IPS-11a (cell line): ENCODE results near the gene TSPAN18.
A peak's percentile ranks its signal among the peaks of the same experiment; 100 is the strongest.

Source experiments
- H3K4me3 ChIP-seq: one replicate; pipeline ENCODE4 v1.5.1; 2013; ENCODE audit warnings: low read depth, low read length, control low read depth

The TSPAN18 gene

DNA sequence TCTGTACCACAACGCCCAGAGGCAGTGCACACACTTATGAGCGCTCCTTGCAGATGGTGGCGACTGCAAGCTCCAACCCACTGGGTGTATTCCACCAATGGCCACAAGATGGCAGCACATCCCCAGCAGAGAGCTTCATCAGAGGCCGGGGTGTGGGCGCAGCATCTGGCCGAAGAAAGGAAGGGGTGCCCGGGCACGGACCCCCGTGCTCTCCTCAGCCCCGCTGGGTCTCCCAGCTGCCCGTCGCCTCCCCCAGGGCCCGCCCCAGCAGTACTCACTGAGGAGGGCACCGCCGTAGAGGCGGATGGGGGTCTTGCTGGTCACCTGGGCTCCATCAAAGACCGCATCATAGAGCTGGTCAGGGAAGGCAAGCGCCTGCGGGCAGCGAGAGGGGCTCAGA, 209.8 kb downstream of the TSPAN18 start:
- no peak overlapping the region for H3K4me3 ChIP-seq

DNA sequence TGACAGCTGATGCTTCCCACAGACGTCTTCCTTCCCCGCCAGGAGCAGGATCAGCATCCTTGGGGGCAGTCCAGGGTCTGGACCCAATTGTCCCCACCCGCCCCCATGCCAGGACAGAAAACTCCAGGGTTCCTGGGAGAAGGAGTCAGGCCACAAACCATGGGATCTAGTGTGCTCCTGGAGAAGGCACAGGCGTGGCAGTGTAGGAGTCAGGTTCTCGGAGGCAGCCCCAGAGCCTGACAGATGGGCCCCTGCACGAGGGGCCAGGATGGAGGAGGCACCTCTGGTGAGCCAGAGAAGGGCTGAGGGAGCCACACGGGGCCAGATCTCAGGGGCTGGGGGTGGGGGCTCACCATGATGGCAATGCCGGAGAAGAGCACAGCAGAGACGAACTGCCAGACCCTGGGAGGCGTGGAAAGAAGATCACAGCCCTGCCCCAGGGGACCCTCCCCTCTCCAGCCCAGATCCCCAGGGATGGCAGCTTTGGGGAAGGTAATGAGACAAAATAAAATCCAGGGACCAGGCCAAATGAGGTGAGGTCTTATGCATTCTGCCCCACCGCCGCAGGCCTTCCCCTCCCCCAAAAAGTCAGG, 210.3 kb downstream of the TSPAN18 start:
- H3K4me3 ChIP-seq, result no peak overlapping the region

DNA sequence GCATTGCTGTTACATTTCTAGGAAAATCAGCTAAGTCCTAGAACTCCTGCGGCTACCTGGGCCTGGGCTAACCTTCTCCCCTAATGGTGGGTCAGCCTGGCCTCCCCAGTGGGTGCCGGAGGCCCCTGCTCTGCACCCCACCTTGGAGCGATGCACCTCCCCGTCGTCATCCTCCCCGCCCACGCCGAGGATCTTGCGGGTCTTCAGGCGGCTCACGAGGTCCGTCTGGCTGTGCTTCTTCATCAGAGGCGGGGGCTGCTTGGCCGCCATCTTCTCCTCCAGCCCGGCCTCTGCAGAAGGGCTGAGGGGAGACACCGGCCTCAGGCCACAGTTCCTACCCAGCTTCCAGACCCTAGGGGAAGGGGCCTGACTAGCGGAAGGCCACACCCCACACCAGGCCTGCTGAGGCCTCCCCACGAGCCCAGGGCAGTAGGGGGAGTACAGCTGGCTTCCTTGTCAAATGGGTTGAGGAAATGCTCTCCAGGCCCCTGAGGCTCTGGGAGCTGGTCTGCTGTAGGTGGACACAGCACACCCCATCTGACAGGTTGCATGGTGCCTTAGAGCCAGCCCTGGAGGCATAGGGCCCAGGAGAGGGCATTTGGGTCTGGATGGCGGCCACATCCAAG, 211.4 kb downstream of the TSPAN18 start:
- H3K4me3 ChIP-seq, result no peak overlapping the region

DNA sequence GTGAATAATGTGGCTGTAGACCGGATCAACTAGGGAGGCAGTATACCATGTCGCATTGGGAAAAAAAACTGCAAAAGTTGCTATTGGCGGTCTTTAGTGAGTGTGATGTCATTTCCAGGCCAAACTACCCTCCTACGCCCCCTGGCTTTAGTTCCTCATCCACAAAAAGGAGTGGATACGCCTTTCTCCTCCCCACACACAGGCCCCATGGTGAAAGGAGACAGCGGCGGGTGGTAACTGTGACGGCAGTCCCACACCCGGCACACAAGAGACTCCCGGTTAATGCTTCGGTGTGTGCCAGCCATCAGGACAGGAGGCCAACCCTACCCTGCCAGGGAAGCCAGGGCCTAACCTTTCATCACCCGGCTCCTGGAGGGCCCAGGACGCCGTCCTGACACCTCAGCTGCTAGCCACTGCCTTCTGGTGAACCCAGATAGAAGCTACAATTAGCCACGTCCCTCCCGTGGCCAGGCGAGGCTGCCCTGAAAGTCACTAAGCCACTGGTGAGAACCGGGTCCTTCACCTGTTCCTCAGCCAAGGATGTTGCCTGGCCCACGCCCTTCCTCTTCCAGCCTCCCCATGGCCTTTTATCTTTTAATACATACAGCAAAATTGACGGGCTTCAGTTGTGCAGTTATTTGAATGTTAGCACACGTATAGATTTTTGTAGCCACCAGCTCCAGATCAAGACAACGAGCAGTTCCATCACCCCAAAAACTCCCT, 213.1 kb downstream of the TSPAN18 start:
- H3K4me3 ChIP-seq, result no peak overlapping the region

DNA sequence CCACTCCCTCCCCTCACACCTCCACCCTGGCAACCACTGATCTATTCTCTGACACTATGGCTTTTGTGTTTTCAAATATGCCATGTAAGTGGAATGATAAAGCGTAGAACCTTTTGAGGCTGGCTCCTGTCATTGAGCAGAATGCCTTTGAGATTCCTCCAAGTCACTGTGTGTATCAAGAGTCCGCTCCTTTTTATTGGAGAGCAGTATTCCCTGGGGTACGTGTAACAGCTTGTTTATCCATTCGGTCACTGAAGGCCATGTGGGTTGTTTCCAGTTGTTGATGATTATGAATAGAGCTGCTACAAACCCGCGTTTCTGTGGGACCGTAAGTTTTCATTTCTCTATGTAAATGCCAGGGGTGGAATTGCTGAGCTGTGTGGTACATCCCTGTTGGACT, 213.6 kb downstream of the TSPAN18 start:
- no peak overlapping the region for H3K4me3 ChIP-seq

DNA sequence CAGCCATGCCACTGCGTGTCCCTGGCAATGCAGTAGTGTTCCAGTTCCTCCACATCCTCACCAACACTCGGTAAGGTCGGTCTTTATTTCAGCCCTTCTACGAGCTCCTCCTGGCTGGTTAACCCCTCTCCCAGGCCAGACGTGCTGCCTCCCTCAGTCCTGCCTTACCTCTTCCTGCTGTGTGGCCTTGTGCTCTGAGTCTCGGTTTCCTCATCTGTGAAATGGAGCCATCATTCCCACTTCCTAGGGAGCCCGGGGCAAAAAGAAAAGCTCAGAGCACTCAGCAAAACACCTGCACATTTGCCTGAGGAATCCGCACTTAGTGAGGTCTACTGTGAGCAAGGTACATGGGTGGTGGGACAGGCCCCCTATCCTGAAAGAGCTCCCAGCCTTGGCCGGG, 214.1 kb downstream of the TSPAN18 start:
- H3K4me3 ChIP-seq, result no peak overlapping the region

DNA sequence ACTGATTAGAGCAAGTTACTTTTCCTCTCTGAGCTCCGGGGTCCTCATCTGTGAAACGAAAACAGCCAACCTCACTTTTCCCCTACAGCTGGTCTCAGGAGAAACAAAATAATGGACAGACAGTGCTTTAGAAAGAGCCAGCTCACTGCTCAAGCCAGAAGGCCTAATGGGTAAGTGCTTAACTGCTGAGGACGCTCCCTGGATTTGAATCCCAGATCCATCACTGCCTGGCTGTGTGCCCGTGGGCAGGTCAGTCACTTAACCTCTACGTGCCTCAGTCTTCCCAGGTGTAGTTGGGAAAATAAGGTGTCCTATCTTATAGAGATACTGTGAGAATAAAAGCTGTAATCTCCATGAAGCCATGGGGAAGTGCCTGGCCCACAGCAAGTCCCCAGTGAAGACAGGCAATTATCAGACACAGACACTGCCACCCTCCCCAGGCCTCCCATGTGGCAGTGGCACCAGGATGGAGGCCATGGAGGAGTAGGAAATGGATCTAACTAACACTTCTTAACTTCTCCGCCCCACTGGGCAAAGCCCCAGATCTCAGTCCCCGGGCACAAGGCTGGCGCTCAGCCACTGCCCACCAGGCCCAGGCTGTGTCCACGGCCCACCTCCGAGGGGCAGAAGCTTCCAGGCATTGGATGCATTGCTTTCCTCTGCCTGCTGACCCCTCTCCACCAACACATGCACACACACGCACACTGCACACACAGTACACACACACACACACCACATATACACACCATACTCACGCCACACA, 214.7 kb downstream of the TSPAN18 start:
- H3K4me3 ChIP-seq, result no peak overlapping the region

DNA sequence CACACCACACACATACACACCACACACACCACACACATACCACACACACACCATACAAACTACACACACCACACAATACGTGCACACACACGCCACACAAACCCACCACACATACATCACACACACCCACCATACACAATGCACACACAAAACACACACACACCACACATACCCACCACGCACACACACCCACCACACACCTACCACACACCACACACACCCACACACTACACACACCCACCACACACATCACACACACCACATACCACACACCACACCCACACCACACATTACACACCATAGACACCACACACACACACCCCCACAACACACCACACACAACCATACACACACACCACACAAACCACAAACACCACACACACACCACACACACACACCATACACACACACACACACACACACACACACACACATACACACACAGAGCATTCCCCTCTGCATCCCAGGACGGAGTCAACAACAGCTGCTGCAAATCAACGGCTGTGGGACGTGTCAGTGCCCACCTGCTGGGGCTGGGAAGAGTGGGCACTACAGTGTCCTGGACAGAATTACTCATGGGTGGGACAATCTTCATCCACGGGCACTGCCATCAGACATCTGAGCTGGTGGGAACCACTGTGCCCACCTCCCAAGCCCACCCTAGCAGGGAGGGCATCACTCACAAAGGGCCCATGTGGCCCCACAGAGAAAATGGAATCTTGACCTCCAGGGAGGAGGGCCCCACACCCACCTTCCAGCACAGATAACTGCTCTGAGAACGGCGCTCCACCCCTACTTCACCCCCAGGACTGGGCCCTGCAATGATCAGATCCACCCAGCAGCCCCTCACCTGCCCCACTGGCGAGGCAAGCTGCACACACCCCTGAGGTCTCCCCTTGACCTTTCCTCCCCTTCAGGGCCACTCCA, 215.5 kb downstream of the TSPAN18 start:
- H3K4me3 ChIP-seq, result no peak overlapping the region

DNA sequence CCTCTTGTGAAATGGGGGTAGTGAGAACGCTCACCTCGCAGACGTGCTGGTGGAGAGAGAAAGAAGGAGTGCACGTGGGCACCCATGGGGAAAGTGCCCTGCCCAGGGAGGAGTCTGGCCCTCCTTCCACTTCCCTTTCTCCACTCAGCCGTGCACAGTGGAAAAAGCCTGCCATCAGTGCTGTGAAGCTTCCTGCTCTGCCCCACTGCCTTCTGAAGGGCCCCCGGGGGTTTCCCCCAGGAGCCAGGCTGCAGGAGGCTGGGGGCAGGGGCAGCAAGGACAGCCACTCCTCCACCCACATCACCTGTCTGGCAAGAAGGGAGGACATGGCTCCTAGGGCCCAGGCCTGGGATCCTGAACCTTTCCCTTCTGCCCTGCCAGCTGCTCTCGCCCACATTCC, 216.4 kb downstream of the TSPAN18 start:
- no peak overlapping the region for H3K4me3 ChIP-seq

DNA sequence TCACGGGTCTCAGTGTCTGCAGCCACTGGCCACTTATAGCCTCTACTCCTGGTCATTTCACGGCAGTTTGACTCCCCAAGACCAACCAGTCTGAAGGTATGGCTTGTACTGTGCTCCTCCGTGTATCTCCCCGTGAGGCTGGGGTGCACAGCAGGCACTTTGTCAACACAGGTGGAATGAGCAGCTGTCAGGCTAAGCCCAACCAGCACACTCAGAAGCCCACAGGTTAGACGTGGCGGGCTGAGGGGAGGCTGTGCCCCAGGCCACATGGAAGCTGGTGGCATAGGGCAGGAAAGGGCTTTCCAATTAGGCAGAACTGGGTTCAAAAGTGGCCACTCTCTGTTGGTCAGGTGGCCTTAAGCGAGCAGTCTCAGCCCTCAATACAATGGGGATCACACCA, 216.9 kb downstream of the TSPAN18 start:
- no peak overlapping the region for H3K4me3 ChIP-seq

DNA sequence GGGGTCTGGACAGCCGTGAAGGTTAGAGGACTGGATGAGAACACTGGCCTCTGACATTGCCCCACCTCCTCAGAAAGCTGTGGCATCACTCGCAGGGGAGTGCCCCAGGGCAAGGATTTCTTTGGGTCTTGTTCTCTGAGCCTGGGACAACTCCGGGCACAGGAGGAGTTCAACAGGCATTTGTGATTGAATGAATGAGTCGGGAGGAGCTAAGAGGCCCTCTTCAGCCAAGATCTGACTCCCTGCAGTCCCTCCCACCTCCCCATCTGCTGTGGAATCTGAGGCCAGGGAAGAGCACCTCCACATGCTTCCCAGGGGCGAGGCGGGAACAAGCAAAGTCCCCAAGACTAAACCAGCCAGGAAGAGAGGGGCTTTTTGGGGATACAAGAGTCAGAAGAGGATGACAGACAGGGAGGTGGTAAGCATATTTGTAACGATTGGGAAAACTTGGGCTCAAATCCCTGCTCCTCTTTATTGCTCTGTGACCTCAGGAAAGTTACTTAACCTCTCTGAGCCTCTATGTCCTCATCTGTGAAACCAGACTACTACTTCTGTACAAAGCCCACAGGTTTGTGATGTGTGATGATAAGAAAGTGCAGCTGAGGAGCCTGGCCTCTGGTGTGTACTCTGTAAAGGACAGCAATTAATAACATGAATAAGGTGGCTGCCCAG, 217.6 kb downstream of the TSPAN18 start:
- no peak overlapping the region for H3K4me3 ChIP-seq

DNA sequence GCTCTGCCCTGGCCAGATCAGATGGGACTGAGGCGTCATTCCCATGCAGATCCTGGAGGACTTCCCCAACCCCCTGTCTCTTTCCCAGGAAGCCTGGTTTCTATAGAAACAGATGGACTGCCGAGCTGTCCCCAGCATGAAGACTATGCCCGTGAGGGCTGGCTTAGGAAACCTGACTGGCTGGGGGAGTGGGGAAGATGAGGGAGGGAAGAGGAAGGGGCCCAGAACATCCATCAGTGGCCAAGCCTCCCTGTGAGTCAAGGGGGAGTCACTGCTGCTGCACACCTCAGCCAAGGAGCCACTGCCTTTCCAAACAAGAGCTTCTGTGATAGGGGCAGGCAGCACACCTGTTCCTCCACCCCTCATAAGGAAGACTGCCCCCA, 218.1 kb downstream of the TSPAN18 start:
- H3K4me3 ChIP-seq, result no peak overlapping the region

DNA sequence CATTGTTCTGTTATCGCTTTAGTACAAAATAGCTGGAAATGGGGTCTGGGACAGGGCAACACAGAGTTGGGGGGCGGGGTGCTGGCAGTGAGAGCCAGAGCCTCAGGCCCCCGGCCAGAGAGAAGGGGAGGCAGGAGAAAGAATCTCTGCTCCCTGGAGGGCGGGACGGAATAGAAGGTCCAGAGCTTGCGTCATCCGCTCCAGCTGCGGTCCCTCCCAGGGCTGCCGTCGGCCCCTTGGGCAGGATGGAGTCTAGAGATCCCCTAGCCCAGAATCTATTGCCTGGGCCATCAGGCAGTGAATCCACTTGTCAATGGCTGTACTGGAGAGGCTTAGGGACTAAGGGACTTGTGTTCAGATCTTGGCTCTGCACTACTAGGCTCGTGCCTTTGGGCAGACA, 218.9 kb downstream of the TSPAN18 start:
- no peak overlapping the region for H3K4me3 ChIP-seq

DNA sequence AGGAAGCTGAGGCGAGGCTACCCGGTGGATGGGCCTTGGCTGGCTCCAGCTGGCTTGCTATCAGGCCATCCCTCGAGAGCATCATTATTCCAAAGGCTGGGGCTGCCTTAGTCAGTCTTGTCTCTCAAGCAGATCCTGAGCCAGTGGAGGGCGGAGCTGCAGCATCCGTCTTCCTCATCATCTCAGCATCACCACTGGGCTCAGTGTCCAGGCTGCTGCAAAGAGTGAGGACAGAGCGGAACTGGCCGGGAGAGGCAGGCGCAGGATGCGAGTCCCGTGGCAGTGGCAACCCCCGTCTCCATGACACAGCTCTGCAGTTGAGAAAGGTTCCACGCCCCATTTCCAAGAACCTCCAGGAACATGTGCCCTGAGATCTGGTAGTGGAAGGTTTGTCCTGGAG, 219.5 kb downstream of the TSPAN18 start:
- H3K4me3 ChIP-seq, result no peak overlapping the region

DNA sequence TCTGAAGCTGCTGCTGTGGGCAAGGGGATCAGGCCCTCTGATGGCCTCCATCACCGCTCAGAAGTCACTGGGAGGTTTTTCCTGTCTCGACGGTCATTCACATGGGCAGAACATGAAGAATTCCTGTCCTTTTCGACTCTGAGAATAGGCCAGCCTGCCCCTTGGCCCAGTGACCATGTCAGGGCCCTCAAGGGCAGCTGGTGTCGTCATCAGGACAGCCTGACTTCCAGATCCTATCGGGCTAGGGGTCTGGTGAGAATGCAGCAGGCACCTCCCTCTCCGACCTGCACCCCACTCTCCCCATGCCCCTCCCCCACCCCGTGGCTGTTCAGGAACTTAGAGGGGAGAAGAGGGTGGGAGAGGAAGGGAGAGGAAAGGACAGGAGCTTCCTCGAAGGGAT, 220.4 kb downstream of the TSPAN18 start:
- no peak overlapping the region for H3K4me3 ChIP-seq

DNA sequence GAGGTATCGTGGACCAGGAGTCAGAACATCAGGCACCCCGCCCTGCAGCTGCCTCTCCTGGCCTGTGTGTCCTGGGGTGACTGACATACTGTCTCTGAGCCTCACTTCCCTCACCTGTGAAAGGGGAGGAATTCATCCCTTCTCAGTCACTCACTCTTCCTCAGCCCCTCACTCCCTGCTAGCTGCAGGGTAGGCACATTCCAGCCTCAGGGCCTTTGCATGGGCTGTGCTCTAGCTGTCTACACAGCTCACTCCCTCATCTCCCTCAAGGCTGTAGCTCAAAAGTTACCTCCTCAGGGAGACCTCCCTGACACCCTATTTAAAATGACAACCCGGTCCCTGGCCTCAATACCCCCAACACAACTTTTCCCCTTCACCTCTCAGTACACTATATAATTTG, 221.4 kb downstream of the TSPAN18 start:
- no peak overlapping the region for H3K4me3 ChIP-seq

DNA sequence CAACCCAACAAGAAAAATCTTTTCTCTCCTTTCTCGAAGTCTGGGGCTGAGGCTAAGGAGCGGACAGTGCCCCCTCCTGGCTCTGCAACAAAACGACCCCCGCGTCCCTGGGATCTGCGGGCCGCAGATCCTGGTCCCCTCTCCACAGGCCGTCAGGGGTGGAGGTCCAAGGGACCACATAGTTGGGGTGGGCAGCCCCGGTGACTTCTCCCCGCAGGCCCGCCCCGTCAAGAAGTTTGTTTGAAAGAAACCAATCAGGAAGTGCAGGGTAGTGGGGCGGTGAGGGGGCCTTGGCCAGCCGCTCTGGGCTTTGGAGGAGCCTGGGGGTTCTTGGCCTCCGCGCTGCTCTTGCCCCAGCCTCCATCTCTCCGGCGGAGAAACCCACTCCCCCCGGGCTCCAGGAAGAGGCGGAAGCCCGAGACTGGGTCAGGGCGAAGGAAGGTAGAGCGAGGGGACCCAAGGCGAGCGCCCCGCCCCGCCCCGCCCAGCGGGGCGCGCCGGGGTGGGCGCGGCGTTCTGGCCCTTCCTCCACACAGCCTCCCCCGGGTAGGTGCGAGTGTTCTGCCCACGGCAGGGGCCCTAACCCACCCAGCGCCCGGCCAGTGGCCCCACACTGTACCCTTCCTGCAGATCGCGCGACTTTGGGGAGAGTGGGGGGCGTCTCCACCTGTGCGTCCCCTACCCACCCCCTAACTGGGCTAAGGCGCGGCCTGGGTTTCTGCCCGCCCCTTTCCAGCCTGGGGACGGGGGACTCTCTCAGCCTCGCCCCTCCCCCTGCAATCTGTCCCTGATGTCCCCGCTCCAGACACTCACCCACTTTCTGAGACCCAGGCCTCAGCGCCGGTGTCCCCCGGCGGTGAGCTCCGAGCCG, 222.6 kb downstream of the TSPAN18 start:
- peak overlapping the region; percentile 76 for H3K4me3 ChIP-seq

DNA sequence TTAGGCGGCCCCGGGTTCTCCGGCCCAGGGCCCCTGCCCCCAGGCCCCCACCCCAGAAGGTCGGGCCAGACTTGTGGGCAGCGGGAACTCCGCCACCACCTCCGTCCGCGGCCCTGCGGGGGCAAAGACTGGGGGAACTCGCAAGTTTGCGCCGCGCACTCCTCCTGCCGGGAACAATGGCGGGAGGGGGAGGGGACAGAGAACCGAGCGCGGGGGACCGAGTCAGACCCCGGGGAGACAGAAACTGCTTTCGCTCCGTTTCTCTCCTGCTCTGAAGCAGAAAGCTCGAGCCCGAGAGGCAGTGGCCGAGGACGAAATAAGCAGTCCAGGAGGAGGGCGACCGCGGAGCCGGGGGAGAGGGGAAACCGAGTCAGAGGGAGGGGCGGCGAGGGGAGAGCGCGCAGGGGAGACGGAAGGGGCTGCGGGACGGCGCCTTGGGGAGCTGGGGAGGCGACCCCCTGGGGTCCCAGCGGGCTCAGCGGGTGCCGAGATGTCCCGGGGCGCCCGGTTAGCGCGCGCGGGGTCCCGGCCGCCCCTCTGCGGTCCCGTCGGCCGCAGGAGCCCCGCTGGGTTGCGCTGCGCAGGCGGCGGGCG, 223.4 kb downstream of the TSPAN18 start:
- H3K4me3 ChIP-seq, result peak overlapping the region; percentile 76
